SK-N-SH treated with all-trans-retinoic acid at 6 μM for 48 hours (cell line): Measurements from ENCODE around the gene PCDHA9.
"Not testable (repeated sequence)": the region's sequence is repeated elsewhere in the genome, so short reads cannot be mapped to it uniquely, and the experiment has no call there.

Experiments used
- ATAC-seq: fragments of 200-7000 bp; cut with Tn5 transposase; 3 replicates; pipeline ENCODE4 v1.9.1; 2020; ENCODE audit warnings: mild to moderate bottlenecking, moderate library complexity
- ARNTL ChIP-seq: fragments of 450-650 bp; formaldehyde crosslinking; IDR thresholded peaks from 2 replicates; pipeline ENCODE4 v1.5.0; 2020; ENCODE audit warnings: low read depth, mild to moderate bottlenecking, moderate library complexity, borderline replicate concordance
- CREB5 ChIP-seq: fragments of 250-450 bp; sonication (Bioruptor Pico); IDR thresholded peaks from 2 replicates; pipeline ENCODE4 v1.5.1; 2020; ENCODE audit warnings: low read depth, mild to moderate bottlenecking, moderate library complexity
- CSRNP3 ChIP-seq: fragments of 250-450 bp; sonication (Bioruptor Pico); IDR thresholded peaks from 2 replicates; pipeline ENCODE4 v1.5.1; 2021; ENCODE audit warnings: mild to moderate bottlenecking, moderate library complexity
- ESRRG ChIP-seq: fragments of 250-450 bp; sonication (Bioruptor Pico); IDR thresholded peaks from 2 replicates; pipeline ENCODE4 v1.6.1; 2021; ENCODE audit warnings: mild to moderate bottlenecking
- ISL1 ChIP-seq: fragments of 250-450 bp; sonication (Bioruptor Pico); IDR thresholded peaks from 2 replicates; pipeline ENCODE4 v2.1.2; 2022; ENCODE audit warnings: mild to moderate bottlenecking, moderate library complexity
- OSR1 ChIP-seq: fragments of 250-450 bp; sonication (Bioruptor Pico); IDR thresholded peaks from 2 replicates; pipeline ENCODE4 v1.8.0; 2022; ENCODE audit warnings: moderate library complexity, mild to moderate bottlenecking, inconsistent platforms
- PATZ1 ChIP-seq: fragments of 250-450 bp; sonication (Bioruptor Pico); IDR thresholded peaks from 2 replicates; pipeline ENCODE4 v1.8.0; 2020; ENCODE audit warnings: mild to moderate bottlenecking, moderate library complexity, borderline replicate concordance
- PPARA ChIP-seq: fragments of 250-450 bp; sonication (Bioruptor Pico); IDR thresholded peaks from 2 replicates; pipeline ENCODE4 v1.5.0; 2020; ENCODE audit warnings: mild to moderate bottlenecking, borderline replicate concordance
- RARB ChIP-seq: fragments of 250-450 bp; sonication (Bioruptor Pico); IDR thresholded peaks from 2 replicates; pipeline ENCODE4 v1.8.0; 2021; ENCODE audit warnings: mild to moderate bottlenecking, moderate library complexity
- SNAI2 ChIP-seq: fragments of 250-450 bp; sonication (Bioruptor Pico); IDR thresholded peaks from 2 replicates; pipeline ENCODE4 v1.5.0; 2020; ENCODE audit warnings: mild to moderate bottlenecking, moderate library complexity
- TCF4 ChIP-seq: fragments of 250-450 bp; sonication (Bioruptor Pico); IDR thresholded peaks from 2 replicates; pipeline ENCODE4 v1.8.0; 2021; ENCODE audit warnings: mild to moderate bottlenecking, moderate library complexity, borderline replicate concordance
- TOX ChIP-seq: fragments of 250-450 bp; sonication (Bioruptor Pico); IDR thresholded peaks from 2 replicates; pipeline ENCODE4 v1.8.0; 2021; ENCODE audit warnings: mild to moderate bottlenecking, moderate library complexity, borderline replicate concordance
- TSHZ2 ChIP-seq: fragments of 250-450 bp; sonication (Bioruptor Pico); IDR thresholded peaks from 2 replicates; pipeline ENCODE4 v1.5.0; 2020; ENCODE audit warnings: mild to moderate bottlenecking, moderate library complexity
- ZNF565 ChIP-seq: fragments of 450-650 bp; formaldehyde crosslinking; conservative IDR thresholded peaks from 2 replicates; pipeline ENCODE4 v1.5.0; 2020; ENCODE audit warnings: low read depth, mild to moderate bottlenecking, moderate library complexity
- ZNF70 ChIP-seq: fragments of 450-650 bp; formaldehyde crosslinking; IDR thresholded peaks from 2 replicates; pipeline ENCODE4 v1.5.0; 2020; ENCODE audit warnings: mild to moderate bottlenecking, moderate library complexity
- ZNF8 ChIP-seq: fragments of 450-650 bp; formaldehyde crosslinking; IDR thresholded peaks from 2 replicates; pipeline ENCODE4 v1.5.0; 2020; ENCODE audit warnings: mild to moderate bottlenecking, moderate library complexity

PCDHA9 gene

GRCh38 chr5:140822281-140822629 is 25.9 kb upstream of the PCDHA9 start:
- TF ChIP-seq TSHZ2 (CRISPR knock-in tag) (no peak), PATZ1 (CRISPR knock-in tag) (no peak)
- no peak for ATAC-seq

- not testable (repeated sequence) for ATAC-seq
These were observed 25.2 kb upstream of the PCDHA9 start for GRCh38 chr5:140822969-140823368.

GRCh38 chr5:140823475-140823874 is 24.7 kb upstream of the PCDHA9 start:
- TF ChIP-seq ZNF8 (CRISPR knock-in tag) (no peak), TCF4 (CRISPR knock-in tag) (no peak), CREB5 (CRISPR knock-in tag) (no peak), TOX (no peak)
- no peak for ATAC-seq

- TF ChIP-seq RARB (no peak), OSR1 (CRISPR knock-in tag) (no peak)
- ATAC-seq, result no peak
These were observed 20.3 kb upstream of the PCDHA9 start, which contains the start of gene PCDHA6 for GRCh38 chr5:140827704-140828361. TSS of gene PCDHA6 (plus strand) at chr5:140827960. CDS start at chr5:140828092, 132 bp downstream.

GRCh38 chr5:140828362-140828737 is 19.8 kb upstream of the PCDHA9 start:
- TF ChIP-seq PATZ1 (CRISPR knock-in tag), result no peak
- TF ChIP-seq ARNTL (CRISPR knock-in tag), result no peak
- no peak for TF ChIP-seq ZNF565 (CRISPR knock-in tag)
- TF ChIP-seq TOX, result no peak
- no peak for TF ChIP-seq CSRNP3 (CRISPR knock-in tag)
- no peak for TF ChIP-seq ESRRG (CRISPR knock-in tag)
- TF ChIP-seq PPARA (CRISPR knock-in tag), result no peak
- no peak for TF ChIP-seq ZNF8 (CRISPR knock-in tag)
- TF ChIP-seq ISL1 (CRISPR knock-in tag), result no peak
- TF ChIP-seq ZNF70 (CRISPR knock-in tag), result no peak
- TF ChIP-seq SNAI2, result no peak
- ATAC-seq, result no peak

GRCh38 chr5:140829511-140830501 is 18.4 kb upstream of the PCDHA9 start:
- ATAC-seq, result not testable (repeated sequence)
